UCSD-AML1 (cell line): ENCODE data around the gene DSCAML1.

Source experiments
- DNase-seq: peaks from one replicate; lab custom pipeline; 2025; ENCODE audit not compliant: unreplicated experiment; lab: John Stamatoyannopoulos, UW

DSCAML1 gene

GRCh38 chr11:117589063-117589462 is 208.0 kb downstream of the DSCAML1 start:
- DNase-seq = no peak

- no peak for DNase-seq
These were observed 208.7 kb downstream of the DSCAML1 start for GRCh38 chr11:117588166-117588810.

- no peak for DNase-seq
These were observed 209.6 kb downstream of the DSCAML1 start for GRCh38 chr11:117587416-117587815.

GRCh38 chr11:117586392-117586791 is 210.6 kb downstream of the DSCAML1 start:
- DNase-seq = no peak

- no peak for DNase-seq
These were observed 211.4 kb downstream of the DSCAML1 start for GRCh38 chr11:117585631-117586030.

- no peak for DNase-seq
These were observed 212.8 kb downstream of the DSCAML1 start for GRCh38 chr11:117584056-117584830.

GRCh38 chr11:117583063-117583801 is 213.8 kb downstream of the DSCAML1 start:
- no peak for DNase-seq

- DNase-seq = no peak
These were observed 214.6 kb downstream of the DSCAML1 start for GRCh38 chr11:117582433-117582832.

GRCh38 chr11:117580866-117581265 is 216.2 kb downstream of the DSCAML1 start:
- DNase-seq = no peak

GRCh38 chr11:117579161-117579560 is 217.9 kb downstream of the DSCAML1 start:
- no peak for DNase-seq

- DNase-seq = no peak
These were observed 221.2 kb downstream of the DSCAML1 start for GRCh38 chr11:117575856-117576255.

- DNase-seq = no peak
These were observed 222.5 kb downstream of the DSCAML1 start for GRCh38 chr11:117574551-117574950.

- DNase-seq = no peak
These were observed 223.7 kb downstream of the DSCAML1 start for GRCh38 chr11:117573326-117573725.

GRCh38 chr11:117572671-117573070 is 224.3 kb downstream of the DSCAML1 start:
- DNase-seq = no peak

- peak; percentile 52 for DNase-seq
These were observed 224.9 kb downstream of the DSCAML1 start for GRCh38 chr11:117572129-117572528.

- DNase-seq = no peak
These were observed 226.3 kb downstream of the DSCAML1 start for GRCh38 chr11:117570701-117571100.

GRCh38 chr11:117569911-117570310 is 227.1 kb downstream of the DSCAML1 start:
- DNase-seq = no peak

- no peak for DNase-seq
These were observed 231.3 kb downstream of the DSCAML1 start for GRCh38 chr11:117565709-117566108.

GRCh38 chr11:117564321-117564720 is 232.7 kb downstream of the DSCAML1 start:
- DNase-seq = no peak

- no peak for DNase-seq
These were observed 233.5 kb downstream of the DSCAML1 start for GRCh38 chr11:117563556-117563955.

GRCh38 chr11:117562136-117562535 is 234.9 kb downstream of the DSCAML1 start:
- no peak for DNase-seq
